Fibroblast of mammary gland (primary cell): Measurements from ENCODE around the gene DOCK1.
"Not testable (repeated sequence)": the region's sequence is repeated elsewhere in the genome, so short reads cannot be mapped to it uniquely, and the experiment has no call there.

Experiments used
- DNase-seq: peaks from one replicate; pipeline ENCODE4 v3.0.0-alpha.2; 2010; ENCODE audit warnings: low read depth
- H3K4me3 ChIP-seq: 2 replicates; pipeline ENCODE4 v1.5.1; 2011; ENCODE audit warnings: low read depth, mild to moderate bottlenecking, low read length, moderate library complexity; ENCODE audit not compliant: control insufficient read depth
- TF ChIP-seq, protein P1 (sequence below): conservative IDR thresholded peaks from 2 replicates; pipeline ENCODE4 v1.5.1; 2011; ENCODE audit warnings: low read depth, low read length, inconsistent platforms; ENCODE audit not compliant: control insufficient read depth, insufficient read depth

Gene DOCK1

DNA sequence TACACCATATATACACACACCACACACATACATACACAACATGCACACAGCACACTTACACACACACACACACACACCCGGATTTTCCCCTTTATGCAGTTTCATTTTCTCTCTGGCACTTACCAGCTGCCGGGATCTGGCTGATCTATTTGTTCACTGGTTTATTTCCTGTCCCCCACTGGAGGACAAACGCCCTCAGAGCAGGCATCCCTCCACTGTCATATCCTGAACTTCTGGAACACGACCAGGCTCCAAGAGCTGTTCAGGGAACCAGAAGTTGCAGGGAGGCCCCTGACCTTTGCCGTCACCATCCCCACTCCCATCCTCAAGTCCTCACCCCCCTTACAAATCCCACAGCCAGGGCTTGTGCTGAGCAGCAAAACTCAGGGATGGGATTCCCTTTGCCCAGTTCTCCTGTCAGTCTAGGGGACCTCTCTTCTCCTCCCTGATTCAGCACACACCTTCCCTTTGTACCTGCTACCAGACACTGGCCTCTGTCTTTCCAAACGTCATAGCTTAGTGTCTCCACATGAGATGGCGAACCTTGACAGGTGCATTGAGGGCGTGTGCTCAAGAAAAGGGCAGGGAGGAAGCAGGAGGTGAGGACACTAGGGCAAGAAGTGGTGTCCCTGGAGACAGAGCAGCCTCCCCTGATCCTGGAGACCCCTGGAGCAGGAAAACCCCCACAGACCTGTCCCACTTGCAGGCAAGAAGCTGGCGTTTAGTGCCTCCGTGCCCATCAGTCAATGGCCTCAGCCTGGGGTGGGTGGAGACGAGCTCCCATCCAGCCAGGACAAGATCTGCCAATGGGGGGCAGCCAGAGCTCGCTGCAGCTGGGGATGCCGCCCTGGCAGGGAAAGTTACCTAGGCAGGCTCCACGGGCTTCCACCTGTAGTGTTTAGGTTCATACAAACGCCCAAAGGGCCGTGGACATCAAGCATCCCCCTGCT, 12.7 kb upstream of the DOCK1 start:
- TF ChIP-seq, protein P1, sequence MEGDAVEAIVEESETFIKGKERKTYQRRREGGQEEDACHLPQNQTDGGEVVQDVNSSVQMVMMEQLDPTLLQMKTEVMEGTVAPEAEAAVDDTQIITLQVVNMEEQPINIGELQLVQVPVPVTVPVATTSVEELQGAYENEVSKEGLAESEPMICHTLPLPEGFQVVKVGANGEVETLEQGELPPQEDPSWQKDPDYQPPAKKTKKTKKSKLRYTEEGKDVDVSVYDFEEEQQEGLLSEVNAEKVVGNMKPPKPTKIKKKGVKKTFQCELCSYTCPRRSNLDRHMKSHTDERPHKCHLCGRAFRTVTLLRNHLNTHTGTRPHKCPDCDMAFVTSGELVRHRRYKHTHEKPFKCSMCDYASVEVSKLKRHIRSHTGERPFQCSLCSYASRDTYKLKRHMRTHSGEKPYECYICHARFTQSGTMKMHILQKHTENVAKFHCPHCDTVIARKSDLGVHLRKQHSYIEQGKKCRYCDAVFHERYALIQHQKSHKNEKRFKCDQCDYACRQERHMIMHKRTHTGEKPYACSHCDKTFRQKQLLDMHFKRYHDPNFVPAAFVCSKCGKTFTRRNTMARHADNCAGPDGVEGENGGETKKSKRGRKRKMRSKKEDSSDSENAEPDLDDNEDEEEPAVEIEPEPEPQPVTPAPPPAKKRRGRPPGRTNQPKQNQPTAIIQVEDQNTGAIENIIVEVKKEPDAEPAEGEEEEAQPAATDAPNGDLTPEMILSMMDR, result no peak
- H3K4me3 ChIP-seq, result no peak overlapping the region
- no peak for DNase-seq

DNA sequence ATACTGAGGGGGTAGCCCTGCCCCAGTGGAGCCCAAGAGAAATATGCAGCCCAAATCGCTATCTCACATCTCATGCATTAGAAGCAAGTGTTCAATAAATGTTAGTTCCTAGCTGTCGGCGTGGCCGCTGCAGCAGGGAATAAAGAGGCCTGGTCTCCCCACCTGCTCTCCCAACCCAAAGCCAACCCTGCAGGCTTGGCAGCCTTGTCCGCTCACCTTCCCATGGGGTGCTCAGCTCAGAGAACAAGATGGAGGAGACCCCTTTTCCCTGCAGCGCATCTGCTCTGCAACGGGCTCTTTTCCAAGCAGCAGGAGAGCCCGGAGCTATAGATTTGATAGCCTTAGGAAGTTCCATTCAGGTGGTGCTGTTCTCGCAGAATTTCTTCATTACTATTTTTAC, 12.0 kb upstream of the DOCK1 start:
- no peak for DNase-seq
- TF ChIP-seq, protein P1, result no peak
- no peak overlapping the region for H3K4me3 ChIP-seq

DNA sequence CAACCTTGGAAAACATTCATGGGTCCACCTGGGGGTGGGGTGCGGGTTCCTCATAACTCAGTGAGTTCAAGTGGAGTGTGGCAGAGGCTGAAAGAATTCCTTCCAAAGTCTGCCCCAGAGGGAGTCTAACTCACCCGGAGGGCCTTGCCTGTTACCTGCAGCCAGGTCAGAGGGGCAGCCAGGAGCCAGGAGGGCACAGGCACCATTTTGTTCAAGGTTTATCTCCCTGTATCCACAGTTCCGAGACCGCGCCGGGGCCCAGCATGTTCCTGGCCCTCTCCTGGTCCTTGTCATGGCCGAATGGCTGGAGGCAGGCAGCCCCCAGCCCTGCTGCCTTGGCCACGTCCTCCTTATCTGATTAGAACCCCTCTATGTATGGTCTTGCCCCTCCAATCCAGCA, 11.4 kb upstream of the DOCK1 start:
- H3K4me3 ChIP-seq, result no peak overlapping the region
- TF ChIP-seq, protein P1, result no peak
- DNase-seq, result no peak

DNA sequence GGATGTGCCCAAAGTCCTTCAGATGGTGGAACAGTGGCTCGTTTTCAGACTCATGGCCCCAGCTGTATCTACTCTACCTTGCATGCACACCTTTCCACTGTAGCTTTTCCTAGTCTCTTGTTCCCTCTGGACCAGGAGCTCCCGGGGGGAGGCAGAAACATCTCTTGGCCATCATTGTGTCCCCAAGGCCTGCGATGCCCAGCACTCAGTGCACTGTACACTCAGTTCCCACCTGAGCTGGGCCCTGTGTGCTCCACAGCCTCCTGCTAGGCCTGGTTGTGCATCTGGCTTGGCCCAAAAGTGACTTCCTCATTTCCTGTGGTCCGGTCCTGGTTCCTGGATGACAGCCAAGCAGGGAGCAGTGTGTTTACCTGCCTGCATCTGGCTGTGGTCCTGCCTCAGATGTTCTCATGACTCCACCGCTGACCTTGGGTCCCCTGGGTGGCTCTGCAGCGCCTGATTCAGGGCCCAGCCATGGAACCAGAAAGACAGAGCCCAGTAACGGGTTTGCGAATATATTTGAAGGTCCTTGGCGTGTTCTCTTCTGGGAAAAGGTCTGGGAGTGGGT, 9.9 kb upstream of the DOCK1 start:
- no peak for DNase-seq
- TF ChIP-seq, protein P1, result no peak
- no peak overlapping the region for H3K4me3 ChIP-seq

DNA sequence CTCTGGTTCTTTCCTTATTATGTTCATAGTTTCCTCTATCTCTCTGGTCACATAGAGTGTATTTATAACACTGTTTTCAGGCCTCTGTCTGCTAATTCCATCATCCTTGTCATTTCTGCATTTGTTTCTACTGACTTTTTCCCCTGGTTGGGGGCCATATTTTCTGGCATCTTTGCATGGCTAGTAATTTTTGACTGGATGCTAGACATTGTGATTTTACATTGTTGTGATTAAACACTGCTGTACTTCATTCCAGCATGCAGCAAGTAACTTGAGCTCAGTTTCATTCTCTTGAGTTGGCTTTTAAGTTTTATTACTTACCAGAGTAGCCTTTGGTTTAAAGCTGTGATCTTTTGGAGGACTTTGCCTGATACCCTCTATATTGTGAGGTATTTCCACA, 6.8 kb upstream of the DOCK1 start:
- TF ChIP-seq, protein P1, result no peak
- no peak overlapping the region for H3K4me3 ChIP-seq
- no peak for DNase-seq

DNA sequence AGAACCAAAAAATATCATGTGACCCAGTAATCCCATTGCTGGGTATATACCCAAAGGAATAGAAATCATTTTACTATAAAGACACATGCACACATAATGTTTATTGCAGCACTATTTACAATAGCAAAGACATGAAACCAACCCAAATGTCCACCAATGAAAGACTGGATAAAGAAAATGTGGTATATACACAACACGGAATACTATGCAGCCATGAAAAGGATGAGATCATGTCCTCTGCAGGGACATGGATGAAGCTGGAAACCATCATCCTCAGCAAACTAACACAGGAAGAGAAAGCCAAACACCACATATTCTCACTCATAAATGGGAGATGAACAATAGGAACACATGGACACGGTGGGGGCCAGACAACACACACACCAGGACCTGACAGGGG, 5.7 kb upstream of the DOCK1 start:
- DNase-seq, H3K4me3 ChIP-seq: not testable (repeated sequence)

DNA sequence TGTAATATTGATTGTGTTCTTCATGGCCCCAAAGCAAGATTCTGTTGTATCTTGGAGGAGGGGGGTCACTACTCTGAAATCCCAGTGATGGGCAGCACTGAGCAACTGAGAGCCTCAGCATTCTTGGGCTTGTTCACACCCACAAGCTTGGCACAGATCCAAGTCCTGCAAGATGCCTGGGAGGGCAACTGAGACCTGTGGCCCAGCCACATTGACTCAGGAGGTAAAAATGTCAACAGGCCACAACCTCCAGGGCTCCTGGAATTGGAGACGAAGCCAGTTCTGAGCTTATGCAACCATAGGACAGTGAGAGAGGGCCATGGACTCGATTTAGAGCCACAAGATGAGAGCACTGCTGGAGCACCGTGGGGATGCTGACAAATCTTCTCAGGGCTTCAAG, 3.1 kb upstream of the DOCK1 start:
- DNase-seq, result peak; percentile 80
- TF ChIP-seq, protein P1, result peak; percentile 33

More for the DNA sequence above, 3.1 kb upstream of the DOCK1 start:
- no peak overlapping the region for H3K4me3 ChIP-seq
